Panc1 (cell line): ENCODE results near the gene CDCP1. TPM values are rescaled to one million over a fixed set of nuclear protein-coding genes. Genes with fewer than 3 reads are reported as not detected.

Experiments used
- ATAC-seq: fragments of 200-7000 bp; cut with Tn5 transposase; 2 replicates; pipeline ENCODE4 v1.9.1; 2020; ENCODE audit warnings: mild to moderate bottlenecking, moderate library complexity
- BruUV-seq: library from RNA; stranded (reverse); fragments of 400-500 nt; replicated peaks from 2 replicates; lab custom pipeline; 2021; lab: Mats Ljungman, UMichigan
- CTCF ChIA-PET: fragments of 300-600 bp; sonication (Branson Sonifier 250); formaldehyde crosslinking; loops from one replicate; lab custom pipeline; 2022; ENCODE audit warnings: antibody characterized with exemption; lab: Charles Lee
- POLR2A ChIA-PET: fragments of 300-600 bp; sonication (Branson Sonifier 250); formaldehyde crosslinking; loops from one replicate; lab custom pipeline; 2022; ENCODE audit warnings: antibody characterized with exemption; lab: Charles Lee
- DNase-seq: peaks from one replicate; pipeline ENCODE4 v3.0.0-alpha.2; 2010; ENCODE audit warnings: low read depth, low spot score
- H3K27ac ChIP-seq: 2 replicates; pipeline ENCODE4 v1.5.1; 2011; ENCODE audit warnings: mild to moderate bottlenecking, low read length, inconsistent platforms
- H3K27me3 ChIP-seq: fragments of 200-500 bp; sonication (Bioruptor generic); 2 replicates; pipeline ENCODE4 v1.6.0; 2014; ENCODE audit warnings: low read length, inconsistent platforms; ENCODE audit not compliant: control insufficient read depth, insufficient read depth
- H3K36me3 ChIP-seq: fragments of 200-500 bp; sonication (Bioruptor generic); 2 replicates; pipeline ENCODE4 v1.5.1; 2014; ENCODE audit warnings: inconsistent platforms, mild to moderate bottlenecking, low read length, moderate library complexity; ENCODE audit not compliant: control insufficient read depth, insufficient read depth
- H3K4me1 ChIP-seq: 2 replicates; pipeline ENCODE4 v1.5.1; 2011; ENCODE audit warnings: inconsistent platforms, mild to moderate bottlenecking, low read length, moderate library complexity; ENCODE audit not compliant: control insufficient read depth, insufficient read depth
- H3K4me3 ChIP-seq, 2 experiments: 2 replicates each; pipeline ENCODE4 v1.5.1; 2011 to 2012; ENCODE audit warnings: low read depth in 2 of 2, low read length in 2 of 2, mild to moderate bottlenecking in 2 of 2, inconsistent platforms in 1 of 2, moderate library complexity in 1 of 2
- H3K9me3 ChIP-seq: fragments of 200-500 bp; sonication (Bioruptor generic); 2 replicates; pipeline ENCODE4 v1.5.1; 2014; ENCODE audit warnings: low read depth, mild to moderate bottlenecking, inconsistent platforms, low read length, moderate library complexity; ENCODE audit not compliant: control insufficient read depth, insufficient read depth
- CTCF ChIP-seq: fragments of 450-650 bp; IDR thresholded peaks from 2 replicates; pipeline ENCODE4 v1.5.1; 2017; ENCODE audit warnings: mild to moderate bottlenecking
- POLR2AphosphoS5 ChIP-seq: IDR thresholded peaks from 2 replicates; pipeline ENCODE4 v1.6.1; 2012; ENCODE audit warnings: mild to moderate bottlenecking, low read depth, low read length, moderate library complexity
- SIN3A ChIP-seq: IDR thresholded peaks from 2 replicates; pipeline ENCODE4 v1.6.1; 2012; ENCODE audit warnings: low read depth, mild to moderate bottlenecking, low read length, moderate library complexity, borderline replicate concordance; ENCODE audit not compliant: insufficient read depth
- TCF7L2 ChIP-seq: IDR thresholded peaks from 2 replicates; pipeline ENCODE4 v1.6.1; 2011; ENCODE audit warnings: mild to moderate bottlenecking, low read depth, low read length, inconsistent platforms
- in situ Hi-C: cut with HindIII; loops from 2 replicates; pipeline ENCODE4 v1.10.0; 2016; ENCODE audit warnings: low sequenced_read_pairs, low pct_unique_long_range_greater_than_20kb
- intact Hi-C: fragments of 100-400 bp; cut with micrococcal nuclease; formaldehyde crosslinking; loops from one replicate; pipeline ENCODE4 v1.10.0; 2022; ENCODE audit not compliant: unreplicated experiment
- total RNA-seq: library from RNA; stranded (reverse); gene quantifications from one replicate; pipeline ENCODE4 v1.2.1, GENCODE V29; 2021; ENCODE audit not compliant: unreplicated experiment
- TF ChIP-seq, protein P1 (sequence below), 2 experiments: IDR thresholded peaks; 2 replicates each; pipeline ENCODE4 v1.6.1; 2011 to 2012; ENCODE audit warnings: low read depth in 2 of 2, control low read depth in 1 of 2, low read length in 1 of 2, mild to moderate bottlenecking in 1 of 2, moderate library complexity in 1 of 2; ENCODE audit not compliant: insufficient read depth in 1 of 2

Gene CDCP1
- total RNA-seq, 1 experiment from 2014 or later = 47.8 TPM

GRCh38 chr3:45051685-45052084, 94.5 kb downstream of the CDCP1 start:
- no peaks in the 10 kb centered on the region for H3K27me3 ChIP-seq
- ATAC-seq (no peak), DNase-seq (no peak)
- no peaks in the 10 kb centered on the region for H3K36me3 ChIP-seq
- BruUV-seq = no TSS peak
- no peaks in the 10 kb centered on the region for H3K9me3 ChIP-seq
- H3K4me1 ChIP-seq = no peaks in the 10 kb centered on the region
- no peak overlapping the region for H3K4me3 ChIP-seq
- POLR2A ChIA-PET = no interaction called here
- in situ Hi-C loops = no loop called here
- CTCF ChIA-PET = no interaction called here
- intact Hi-C loops = no loop called here
- TF ChIP-seq TCF7L2 (no peak), POLR2AphosphoS5 (no peak)
- H3K27ac ChIP-seq = no peak overlapping the region

- Histone ChIP-seq H3K4me3 (no peak overlapping the region), H3K36me3 (no peaks in the 10 kb centered on the region), H3K9me3 (no peaks in the 10 kb centered on the region), H3K27me3 (no peaks in the 10 kb centered on the region), H3K4me1 (no peaks in the 10 kb centered on the region), H3K27ac (no peak overlapping the region)
- intact Hi-C loops (no loop called here), in situ Hi-C loops (no loop called here)
- BruUV-seq = no TSS peak
- ChIA-PET POLR2A (no interaction called here), CTCF (no interaction called here)
- TF ChIP-seq TCF7L2 (no peak), CTCF (no peak), SIN3A (no peak), POLR2AphosphoS5 (no peak)
- TF ChIP-seq, protein P1, sequence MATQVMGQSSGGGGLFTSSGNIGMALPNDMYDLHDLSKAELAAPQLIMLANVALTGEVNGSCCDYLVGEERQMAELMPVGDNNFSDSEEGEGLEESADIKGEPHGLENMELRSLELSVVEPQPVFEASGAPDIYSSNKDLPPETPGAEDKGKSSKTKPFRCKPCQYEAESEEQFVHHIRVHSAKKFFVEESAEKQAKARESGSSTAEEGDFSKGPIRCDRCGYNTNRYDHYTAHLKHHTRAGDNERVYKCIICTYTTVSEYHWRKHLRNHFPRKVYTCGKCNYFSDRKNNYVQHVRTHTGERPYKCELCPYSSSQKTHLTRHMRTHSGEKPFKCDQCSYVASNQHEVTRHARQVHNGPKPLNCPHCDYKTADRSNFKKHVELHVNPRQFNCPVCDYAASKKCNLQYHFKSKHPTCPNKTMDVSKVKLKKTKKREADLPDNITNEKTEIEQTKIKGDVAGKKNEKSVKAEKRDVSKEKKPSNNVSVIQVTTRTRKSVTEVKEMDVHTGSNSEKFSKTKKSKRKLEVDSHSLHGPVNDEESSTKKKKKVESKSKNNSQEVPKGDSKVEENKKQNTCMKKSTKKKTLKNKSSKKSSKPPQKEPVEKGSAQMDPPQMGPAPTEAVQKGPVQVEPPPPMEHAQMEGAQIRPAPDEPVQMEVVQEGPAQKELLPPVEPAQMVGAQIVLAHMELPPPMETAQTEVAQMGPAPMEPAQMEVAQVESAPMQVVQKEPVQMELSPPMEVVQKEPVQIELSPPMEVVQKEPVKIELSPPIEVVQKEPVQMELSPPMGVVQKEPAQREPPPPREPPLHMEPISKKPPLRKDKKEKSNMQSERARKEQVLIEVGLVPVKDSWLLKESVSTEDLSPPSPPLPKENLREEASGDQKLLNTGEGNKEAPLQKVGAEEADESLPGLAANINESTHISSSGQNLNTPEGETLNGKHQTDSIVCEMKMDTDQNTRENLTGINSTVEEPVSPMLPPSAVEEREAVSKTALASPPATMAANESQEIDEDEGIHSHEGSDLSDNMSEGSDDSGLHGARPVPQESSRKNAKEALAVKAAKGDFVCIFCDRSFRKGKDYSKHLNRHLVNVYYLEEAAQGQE (IDR thresholded peaks at IDR 0.05; ENCODE audit: insufficient read depth in 1 of 2, low read depth in 2 of 2, low read length in 1 of 2) = no peak
- ATAC-seq = no peak
- no peak for DNase-seq
Measured at GRCh38 chr3:45049807-45050206, 96.4 kb downstream of the CDCP1 start.

DNA sequence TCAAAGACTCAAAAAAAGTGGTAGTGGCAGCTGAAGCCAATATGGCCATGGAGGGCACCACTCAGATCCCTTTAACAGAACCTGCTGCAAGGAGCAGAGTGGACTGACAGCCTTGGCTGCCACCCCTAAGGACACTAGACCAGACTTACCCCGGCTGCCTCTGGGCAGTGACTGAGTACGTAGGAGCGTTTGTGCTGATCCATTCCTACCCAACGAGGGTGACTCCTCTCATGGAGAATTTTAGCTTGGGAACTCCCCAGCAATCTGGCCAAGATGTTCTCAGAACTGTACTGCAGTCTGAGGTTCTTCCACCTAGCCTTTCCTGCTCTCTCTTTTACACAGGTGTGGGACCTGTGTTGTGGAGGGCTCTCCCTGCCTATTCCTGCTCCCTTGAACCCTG, 97.9 kb downstream of the CDCP1 start:
- Histone ChIP-seq H3K27ac (no peak overlapping the region), H3K9me3 (no peaks in the 10 kb centered on the region), H3K4me3 (no peak overlapping the region), H3K4me1 (no peaks in the 10 kb centered on the region), H3K27me3 (no peaks in the 10 kb centered on the region), H3K36me3 (no peaks in the 10 kb centered on the region)
- in situ Hi-C loops = no loop called here
- ATAC-seq (no peak), DNase-seq (no peak)
- ChIA-PET POLR2A (no interaction called here), CTCF (no interaction called here)
- TF ChIP-seq, protein P1 (IDR thresholded peaks at IDR 0.05; ENCODE audit: insufficient read depth in 1 of 2, low read depth in 2 of 2, low read length in 1 of 2) = no peak
- no peak for TF ChIP-seq CTCF
- TF ChIP-seq POLR2AphosphoS5 = no peak
- no peak for TF ChIP-seq TCF7L2
- no peak for TF ChIP-seq SIN3A
- no TSS peak for BruUV-seq
- intact Hi-C loops = no loop called here
